ENCODE results near the gene CYB561D1.

CYB561D1 gene

DNA sequence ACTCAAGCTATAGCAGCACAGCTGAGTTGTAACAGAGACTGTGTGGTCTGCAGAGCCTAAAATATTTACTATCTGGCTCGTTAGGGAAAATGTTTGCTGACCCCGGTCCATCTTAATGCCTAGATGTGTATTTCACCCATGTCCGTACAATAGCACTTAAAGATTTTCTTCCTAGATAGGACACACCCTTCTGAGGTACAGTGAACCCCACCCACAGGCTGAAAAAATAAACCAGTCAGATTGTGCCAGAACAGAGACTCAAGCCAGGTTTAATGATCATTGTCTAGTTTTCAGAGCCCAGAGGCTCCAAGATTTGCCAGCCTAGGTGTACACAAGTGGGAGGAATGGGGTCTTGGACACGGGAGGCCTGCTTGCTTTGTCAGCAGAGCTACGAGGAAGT, 10.0 kb downstream of the CYB561D1 start:
- H3K27me3 ChIP-seq (ENCODE audit: insufficient read depth, low read length, poor library complexity, severe bottlenecking): no peaks in the 10 kb centered on the region

DNA sequence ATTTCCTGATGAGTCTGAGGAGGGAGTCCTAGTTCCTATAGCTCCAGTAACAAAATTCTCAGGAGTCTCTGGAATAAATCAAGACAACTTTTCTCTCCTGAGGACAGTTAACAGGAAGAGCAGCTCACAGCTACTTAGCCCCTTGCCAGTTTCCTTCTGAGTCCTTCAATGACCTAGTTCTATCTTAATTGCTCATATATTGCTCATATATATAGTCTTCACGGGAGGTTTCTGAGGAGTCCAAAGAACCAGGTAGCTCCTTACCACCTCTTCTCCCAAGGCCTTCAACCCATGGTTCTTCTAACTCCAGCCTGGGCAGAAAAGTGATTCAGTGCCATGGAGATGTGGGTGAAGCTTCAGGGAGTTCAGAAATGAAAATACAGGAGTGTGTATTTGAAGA, 11.1 kb downstream of the CYB561D1 start:
- peaks cover 25% of the 10 kb centered on the region for H3K4me1 ChIP-seq (ENCODE audit: insufficient read depth, low read length, poor library complexity, severe bottlenecking)
- no peak overlapping the region for H3K4me3 ChIP-seq (ENCODE audit: low read length, poor library complexity, severe bottlenecking)
- no peaks in the 10 kb centered on the region; the same call in 1 of the 2 replicates for H3K79me2 ChIP-seq (ENCODE audit: insufficient read depth, low read length)
- no peaks in the 10 kb centered on the region for H3K9me2 ChIP-seq (replicated peaks; ENCODE audit: low read depth, low read length)
- H3K27me3 ChIP-seq (ENCODE audit: insufficient read depth, low read length, poor library complexity, severe bottlenecking): no peaks in the 10 kb centered on the region
- no peak overlapping the region for H3K9ac ChIP-seq (ENCODE audit: low read depth, low read length, poor library complexity, severe bottlenecking)
- H3K9me3 ChIP-seq (ENCODE audit: insufficient read depth, low read depth, low read length): no peaks in the 10 kb centered on the region
- H3K4me2 ChIP-seq (ENCODE audit: low read depth, low read length, poor library complexity, severe bottlenecking): no peak overlapping the region
- no peak overlapping the region for H2AFZ ChIP-seq (ENCODE audit: low read length)
- no peaks in the 10 kb centered on the region for H3F3A ChIP-seq (ENCODE audit: low read depth)
- no peaks in the 10 kb centered on the region; the same call in 1 of the 2 replicates for H3K36me3 ChIP-seq (ENCODE audit: insufficient read depth, low read length)
- no peak for TF ChIP-seq EZH2phosphoT487 (IDR thresholded peaks at IDR 0.05; ENCODE audit: borderline replicate concordance)
- TF ChIP-seq, protein P1, sequence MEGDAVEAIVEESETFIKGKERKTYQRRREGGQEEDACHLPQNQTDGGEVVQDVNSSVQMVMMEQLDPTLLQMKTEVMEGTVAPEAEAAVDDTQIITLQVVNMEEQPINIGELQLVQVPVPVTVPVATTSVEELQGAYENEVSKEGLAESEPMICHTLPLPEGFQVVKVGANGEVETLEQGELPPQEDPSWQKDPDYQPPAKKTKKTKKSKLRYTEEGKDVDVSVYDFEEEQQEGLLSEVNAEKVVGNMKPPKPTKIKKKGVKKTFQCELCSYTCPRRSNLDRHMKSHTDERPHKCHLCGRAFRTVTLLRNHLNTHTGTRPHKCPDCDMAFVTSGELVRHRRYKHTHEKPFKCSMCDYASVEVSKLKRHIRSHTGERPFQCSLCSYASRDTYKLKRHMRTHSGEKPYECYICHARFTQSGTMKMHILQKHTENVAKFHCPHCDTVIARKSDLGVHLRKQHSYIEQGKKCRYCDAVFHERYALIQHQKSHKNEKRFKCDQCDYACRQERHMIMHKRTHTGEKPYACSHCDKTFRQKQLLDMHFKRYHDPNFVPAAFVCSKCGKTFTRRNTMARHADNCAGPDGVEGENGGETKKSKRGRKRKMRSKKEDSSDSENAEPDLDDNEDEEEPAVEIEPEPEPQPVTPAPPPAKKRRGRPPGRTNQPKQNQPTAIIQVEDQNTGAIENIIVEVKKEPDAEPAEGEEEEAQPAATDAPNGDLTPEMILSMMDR (conservative IDR thresholded peaks at IDR 0.05; ENCODE audit: low read length): no peak
- no peaks in the 10 kb centered on the region for H4K20me1 ChIP-seq (ENCODE audit: insufficient read depth, low read length, poor library complexity, severe bottlenecking)

More for the DNA sequence above, 10.0 kb downstream of the CYB561D1 start:
- no peaks in the 10 kb centered on the region for H3F3A ChIP-seq (ENCODE audit: low read depth)
- H4K20me1 ChIP-seq (ENCODE audit: insufficient read depth, low read length, poor library complexity, severe bottlenecking): no peaks in the 10 kb centered on the region
- no peak overlapping the region for H2AFZ ChIP-seq (ENCODE audit: low read length)
- no peak overlapping the region for H3K4me3 ChIP-seq (ENCODE audit: low read length, poor library complexity, severe bottlenecking)
- H3K36me3 ChIP-seq (ENCODE audit: insufficient read depth, low read length): no peaks in the 10 kb centered on the region; the same call in 1 of the 2 replicates
- no peaks in the 10 kb centered on the region for H3K9me3 ChIP-seq (ENCODE audit: insufficient read depth, low read depth, low read length)
- H3K9ac ChIP-seq (ENCODE audit: low read depth, low read length, poor library complexity, severe bottlenecking): no peak overlapping the region
- peaks cover 25% of the 10 kb centered on the region for H3K4me1 ChIP-seq (ENCODE audit: insufficient read depth, low read length, poor library complexity, severe bottlenecking)
- H3K9me2 ChIP-seq (replicated peaks; ENCODE audit: low read depth, low read length): no peaks in the 10 kb centered on the region
- TF ChIP-seq, protein P1 (conservative IDR thresholded peaks at IDR 0.05; ENCODE audit: low read length): no peak
- TF ChIP-seq EZH2phosphoT487 (IDR thresholded peaks at IDR 0.05; ENCODE audit: borderline replicate concordance): no peak
- no peak overlapping the region for H3K4me2 ChIP-seq (ENCODE audit: low read depth, low read length, poor library complexity, severe bottlenecking)
- H3K79me2 ChIP-seq (ENCODE audit: insufficient read depth, low read length): no peaks in the 10 kb centered on the region; the same call in 1 of the 2 replicates

DNA sequence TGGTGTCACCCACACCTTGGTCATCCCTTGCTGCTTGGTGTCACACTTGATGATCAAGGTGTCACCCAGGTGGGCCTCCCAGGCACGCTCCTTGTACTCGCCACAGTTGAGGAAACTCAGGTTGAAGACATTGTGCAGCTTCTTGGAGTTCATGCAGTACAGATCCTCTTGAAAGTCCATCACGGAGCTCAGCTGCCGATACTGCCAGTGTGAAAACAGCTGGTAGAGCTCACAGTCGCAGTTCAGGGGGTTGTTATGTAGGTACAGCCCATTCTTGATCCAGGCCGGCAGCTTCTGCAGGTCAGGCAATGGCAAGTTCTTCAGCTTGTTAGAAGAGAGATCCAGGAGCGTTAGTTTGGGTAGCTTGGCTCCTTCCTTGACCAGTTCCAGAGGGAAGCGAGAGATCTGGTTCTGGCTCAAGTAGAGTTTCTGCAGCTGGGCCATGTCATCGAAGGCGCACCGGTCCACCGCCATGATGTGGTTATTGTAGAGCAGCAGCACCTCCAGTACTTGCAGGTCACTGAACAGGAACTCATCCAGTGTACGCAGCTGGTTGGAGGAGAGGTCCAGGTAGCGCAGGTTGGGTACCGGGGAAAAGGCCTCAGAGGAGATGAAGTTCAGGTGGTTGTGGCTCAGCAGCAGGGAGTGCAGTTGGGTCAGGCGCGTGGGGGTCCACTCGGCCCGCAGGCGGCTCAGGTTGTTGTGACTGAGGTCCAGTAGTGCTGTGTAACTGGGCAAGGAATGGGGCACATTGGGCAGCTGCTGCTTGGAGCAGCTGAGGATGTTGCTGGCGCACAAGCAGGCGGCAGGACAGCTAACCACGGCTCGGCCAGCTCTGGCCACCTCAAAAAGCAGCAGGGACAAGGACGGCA, 14.3 kb downstream of the CYB561D1 start:
- Histone ChIP-seq H3K9me3 (ENCODE audit: insufficient read depth, low read depth, low read length) (no peaks in the 10 kb centered on the region), H3K27me3 (ENCODE audit: insufficient read depth, low read length, poor library complexity, severe bottlenecking) (no peaks in the 10 kb centered on the region), H3K9ac (ENCODE audit: low read depth, low read length, poor library complexity, severe bottlenecking) (no peak overlapping the region), H3F3A (ENCODE audit: low read depth) (no peaks in the 10 kb centered on the region), H4K20me1 (ENCODE audit: insufficient read depth, low read length, poor library complexity, severe bottlenecking) (no peaks in the 10 kb centered on the region), H3K4me1 (ENCODE audit: insufficient read depth, low read length, poor library complexity, severe bottlenecking) (peaks cover 5% of the 10 kb centered on the region), H3K79me2 (ENCODE audit: insufficient read depth, low read length) (no peaks in the 10 kb centered on the region), H3K4me2 (ENCODE audit: low read depth, low read length, poor library complexity, severe bottlenecking) (no peak overlapping the region), H3K9me2 (replicated peaks; ENCODE audit: low read depth, low read length) (no peaks in the 10 kb centered on the region), H3K4me3 (ENCODE audit: low read length, poor library complexity, severe bottlenecking) (no peak overlapping the region), H3K36me3 (ENCODE audit: insufficient read depth, low read length) (no peaks in the 10 kb centered on the region), H2AFZ (ENCODE audit: low read length) (no peak overlapping the region)
- TF ChIP-seq, protein P1 (conservative IDR thresholded peaks at IDR 0.05; ENCODE audit: low read length): no peak
- no peak for TF ChIP-seq EZH2phosphoT487 (IDR thresholded peaks at IDR 0.05; ENCODE audit: borderline replicate concordance)

All from Loucy (cell line).